HG03097 (cell line): Measurements from ENCODE around the gene DMBX1.

ENCODE experiments used
- ATAC-seq: cut with Tn5 transposase; IDR thresholded peaks from one replicate; pipeline ENCODE4 v1.9.1; 2021; ENCODE audit not compliant: unreplicated experiment, low FRiP score

Gene DMBX1

GRCh38 chr1:46480959-46481646 lies 8.5 kb upstream of the DMBX1 start:
- ATAC-seq = no peak

GRCh38 chr1:46481961-46482360 lies 7.7 kb upstream of the DMBX1 start:
- no peak for ATAC-seq

GRCh38 chr1:46483589-46483988 lies 6.0 kb upstream of the DMBX1 start:
- no peak for ATAC-seq

- ATAC-seq = no peak
Measured at GRCh38 chr1:46484783-46485490, 4.7 kb upstream of the DMBX1 start.

GRCh38 chr1:46485564-46486431 lies 3.8 kb upstream of the DMBX1 start:
- ATAC-seq = no peak

GRCh38 chr1:46486432-46487015 lies 3.1 kb upstream of the DMBX1 start:
- no peak for ATAC-seq

GRCh38 chr1:46487818-46488218 lies 1.8 kb upstream of the DMBX1 start:
- ATAC-seq = no peak

GRCh38 chr1:46488343-46489168 lies 1.1 kb upstream of the DMBX1 start:
- ATAC-seq = no peak

GRCh38 chr1:46489169-46489637 lies 433 bp upstream of the DMBX1 start:
- no peak for ATAC-seq

GRCh38 chr1:46490406-46490655 lies 695 bp downstream of the DMBX1 start:
- ATAC-seq = no peak

- ATAC-seq = no peak
Measured at GRCh38 chr1:46490656-46491442, 1.2 kb downstream of the DMBX1 start.

- no peak for ATAC-seq
Measured at GRCh38 chr1:46491443-46492268, 2.0 kb downstream of the DMBX1 start.

GRCh38 chr1:46492269-46492853 lies 2.7 kb downstream of the DMBX1 start:
- no peak for ATAC-seq

GRCh38 chr1:46492871-46493270 lies 3.2 kb downstream of the DMBX1 start:
- ATAC-seq = no peak

- no peak for ATAC-seq
Measured at GRCh38 chr1:46493316-46494032, 3.8 kb downstream of the DMBX1 start.

- no peak for ATAC-seq
Measured at GRCh38 chr1:46494910-46495309, 5.3 kb downstream of the DMBX1 start.

GRCh38 chr1:46495778-46496177 lies 6.1 kb downstream of the DMBX1 start:
- ATAC-seq = no peak

GRCh38 chr1:46496505-46496904 lies 6.9 kb downstream of the DMBX1 start:
- no peak for ATAC-seq
